ENCODE data around the gene NELFE. TPM values are rescaled to one million over a fixed set of nuclear protein-coding genes. Genes with fewer than 3 reads are reported as not detected.
"Not testable (repeated sequence)": the region's sequence is repeated elsewhere in the genome, so short reads cannot be mapped to it uniquely, and the experiment has no call there.

NELFE gene
- total RNA-seq, 1 experiment from 2014 or later: 134 TPM

DNA sequence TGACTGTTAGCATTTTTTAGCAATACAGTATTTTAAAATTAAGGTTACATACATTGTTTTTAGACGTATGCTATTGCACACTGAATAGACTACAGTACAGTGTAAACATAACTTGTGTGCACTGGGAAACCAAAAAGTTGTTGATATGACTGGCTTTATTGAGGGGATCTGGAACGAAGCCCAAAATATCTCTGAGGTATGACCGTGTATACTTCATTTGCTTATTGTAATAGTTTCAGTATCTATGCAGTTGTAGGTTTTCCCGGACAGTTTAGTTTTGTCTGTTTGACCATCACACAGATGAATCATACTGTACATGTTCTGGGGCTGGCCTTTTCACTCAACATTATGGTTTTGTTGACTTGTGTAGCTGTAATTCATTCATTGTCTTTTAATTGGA lies 50.0 kb downstream of the NELFE start:
- Histone ChIP-seq H3K27ac (peak overlapping the region; percentile 98), H3K4me3 (no peak overlapping the region), H3K9me3 (replicated peaks) (no peaks in the 10 kb centered on the region; the same call in 1 of the 2 replicates), H3K36me3 (no peaks in the 10 kb centered on the region), H3K4me1 (replicated peaks) (peaks cover 43% of the 10 kb centered on the region), H3K27me3 (replicated peaks) (no peaks in the 10 kb centered on the region)
- DNase-seq (ENCODE audit: low read depth in 1 of 2, low spot score in 2 of 2): peak in 1 of 2 experiments; percentile 69

- H3K36me3 ChIP-seq; H3K27me3 ChIP-seq (replicated peaks); DNase-seq (ENCODE audit: low read depth in 1 of 2, low spot score in 2 of 2); H3K9me3 ChIP-seq (replicated peaks); H3K4me3 ChIP-seq: not testable (repeated sequence)
- Histone ChIP-seq H3K27ac (peak overlapping the region; percentile 18), H3K4me1 (replicated peaks) (peaks cover 43% of the 10 kb centered on the region)
Measured at GRCh38 chr6:31908255-31908654, 50.5 kb downstream of the NELFE start.

- DNase-seq (ENCODE audit: low read depth in 1 of 2, low spot score in 2 of 2): no peak
- Histone ChIP-seq H3K36me3 (no peaks in the 10 kb centered on the region), H3K9me3 (replicated peaks) (no peaks in the 10 kb centered on the region; the same call in 1 of the 2 replicates), H3K27ac (no peak overlapping the region), H3K27me3 (replicated peaks) (no peaks in the 10 kb centered on the region), H3K4me1 (replicated peaks) (peaks cover 49% of the 10 kb centered on the region), H3K4me3 (no peak overlapping the region)
Measured at GRCh38 chr6:31907158-31907813, 51.5 kb downstream of the NELFE start.

GRCh38 chr6:31906727-31907126 lies 52.0 kb downstream of the NELFE start:
- not testable (repeated sequence) for H3K27me3 ChIP-seq (replicated peaks); H3K27ac ChIP-seq

DNA sequence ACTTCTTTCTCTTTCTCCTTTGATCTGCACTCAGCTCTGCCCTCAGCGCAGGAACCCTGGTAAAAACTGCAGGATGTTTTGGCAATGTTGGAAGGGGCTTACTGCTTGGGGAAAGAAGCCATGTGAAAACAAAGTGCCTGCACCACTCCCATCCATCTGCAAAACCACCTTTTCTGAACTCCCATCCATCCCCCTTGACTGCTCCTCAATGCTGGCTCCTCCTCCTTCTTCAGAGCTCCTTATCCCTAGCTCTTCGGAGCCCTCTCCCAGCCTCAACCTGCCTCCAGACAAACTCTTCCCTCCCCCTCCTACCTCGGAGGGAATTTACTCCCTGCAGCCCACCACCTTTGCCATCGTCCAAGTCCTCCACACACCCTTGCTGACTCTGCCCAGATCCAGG lies 52.6 kb downstream of the NELFE start:
- no peaks in the 10 kb centered on the region for H3K27me3 ChIP-seq (replicated peaks)
- peaks cover 45% of the 10 kb centered on the region for H3K4me1 ChIP-seq (replicated peaks)
- H3K4me3 ChIP-seq: no peak overlapping the region
- DNase-seq (ENCODE audit: low read depth in 1 of 2, low spot score in 2 of 2): no peak
- H3K36me3 ChIP-seq: peaks cover 2% of the 10 kb centered on the region; the same call in 1 of the 2 replicates
- no peak overlapping the region for H3K27ac ChIP-seq
- H3K9me3 ChIP-seq (replicated peaks): no peaks in the 10 kb centered on the region; the same call in 1 of the 2 replicates

More at GRCh38 chr6:31906727-31907126, 52.0 kb downstream of the NELFE start:
- not testable (repeated sequence) for H3K36me3 ChIP-seq; H3K9me3 ChIP-seq (replicated peaks); H3K4me3 ChIP-seq; DNase-seq (ENCODE audit: low read depth in 1 of 2, low spot score in 2 of 2)
- H3K4me1 ChIP-seq (replicated peaks): peaks cover 45% of the 10 kb centered on the region

DNA sequence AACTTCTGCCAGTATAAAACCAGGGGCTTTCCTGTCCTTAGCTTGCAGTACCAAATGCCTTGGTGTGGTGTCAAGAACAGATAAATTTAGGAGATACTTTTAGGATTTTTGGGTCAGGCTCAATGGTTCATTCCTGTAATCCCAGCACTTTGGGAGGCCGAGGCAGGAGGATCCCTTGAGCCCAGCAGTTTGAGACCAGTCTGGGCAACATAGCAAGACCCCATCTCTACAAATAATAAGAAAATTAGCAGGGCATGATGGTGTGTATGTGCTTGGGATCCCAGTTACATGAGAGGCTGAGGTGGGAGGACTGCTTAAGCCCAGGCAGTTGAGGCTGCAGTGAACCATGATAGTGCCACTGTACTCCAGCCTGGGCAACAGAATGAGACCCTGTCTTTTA lies 53.7 kb downstream of the NELFE start:
- H3K4me3 ChIP-seq: no peak overlapping the region
- peaks cover 36% of the 10 kb centered on the region for H3K4me1 ChIP-seq (replicated peaks)

GRCh38 chr6:31903957-31904356 lies 54.8 kb downstream of the NELFE start:
- DNase-seq (ENCODE audit: low read depth in 1 of 2, low spot score in 2 of 2): no peak
- Histone ChIP-seq H3K9me3 (replicated peaks) (no peaks in the 10 kb centered on the region), H3K27me3 (replicated peaks) (no peaks in the 10 kb centered on the region), H3K4me1 (replicated peaks) (peaks cover 25% of the 10 kb centered on the region), H3K4me3 (no peak overlapping the region), H3K27ac (no peak overlapping the region), H3K36me3 (peaks cover 5% of the 10 kb centered on the region; the same call in 1 of the 2 replicates)

More for the DNA sequence above, 53.7 kb downstream of the NELFE start:
- no peak overlapping the region for H3K27ac ChIP-seq
- peaks cover 5% of the 10 kb centered on the region; the same call in 1 of the 2 replicates for H3K36me3 ChIP-seq
- H3K27me3 ChIP-seq (replicated peaks): no peaks in the 10 kb centered on the region
- no peaks in the 10 kb centered on the region for H3K9me3 ChIP-seq (replicated peaks)
- DNase-seq (ENCODE audit: low read depth in 1 of 2, low spot score in 2 of 2): no peak

Other genes with a start within 250 kb of the NELFE start
- gene LY6G6D, start 243.6 kb downstream of the NELFE start, total RNA-seq (2014; rRNA removed; shearing (Covaris generic)): not detected in 2 replicates
- not detected in 2 replicates for gene LY6G6C, start 237.2 kb downstream of the NELFE start, total RNA-seq (2014; rRNA removed; shearing (Covaris generic))
- not detected in 2 replicates for gene MPIG6B, start 235.6 kb downstream of the NELFE start, total RNA-seq (2014; rRNA removed; shearing (Covaris generic))
- 80.0 and 128 TPM in 2 replicates for gene DDAH2, start 229.7 kb downstream of the NELFE start, total RNA-seq (2014; rRNA removed; shearing (Covaris generic))
- gene CLIC1, start 222.4 kb downstream of the NELFE start, total RNA-seq (2014; rRNA removed; shearing (Covaris generic)): 1,071 and 1,205 TPM in 2 replicates
- gene MSH5, start 219.0 kb downstream of the NELFE start, total RNA-seq (2014; rRNA removed; shearing (Covaris generic)): 3.9 and 16.7 TPM in 2 replicates
- gene SAPCD1, start 196.3 kb downstream of the NELFE start, total RNA-seq (2014; rRNA removed; shearing (Covaris generic)): 1.4 TPM in 1 of 2 replicates, not detected in the other
- not detected in 2 replicates for gene VWA7, start 181.6 kb downstream of the NELFE start, total RNA-seq (2014; rRNA removed; shearing (Covaris generic))
- 23.1 and 39.5 TPM in 2 replicates for gene VARS1, start 163.2 kb downstream of the NELFE start, total RNA-seq (2014; rRNA removed; shearing (Covaris generic))
- 72.6 and 89.4 TPM in 2 replicates for gene LSM2, start 152.0 kb downstream of the NELFE start, total RNA-seq (2014; rRNA removed; shearing (Covaris generic))
- gene HSPA1L, start 143.7 kb downstream of the NELFE start, total RNA-seq (2014; rRNA removed; shearing (Covaris generic)): 0.78 and 0.87 TPM in 2 replicates
- gene HSPA1A, start 143.4 kb downstream of the NELFE start, total RNA-seq (2014; rRNA removed; shearing (Covaris generic)): 211 and 214 TPM in 2 replicates
- gene HSPA1B, start 131.2 kb downstream of the NELFE start, total RNA-seq (2014; rRNA removed; shearing (Covaris generic)): 218 and 257 TPM in 2 replicates
- gene NEU1, start 96.2 kb downstream of the NELFE start, total RNA-seq (2014; rRNA removed; shearing (Covaris generic)): 38.1 and 38.6 TPM in 2 replicates
- not detected in 2 replicates for gene SLC44A4, start 80.0 kb downstream of the NELFE start, total RNA-seq (2014; rRNA removed; shearing (Covaris generic))
- gene EHMT2, start 61.3 kb downstream of the NELFE start, total RNA-seq (2014; rRNA removed; shearing (Covaris generic)): 33.8 and 40.4 TPM in 2 replicates
- 0.53 and 2.0 TPM in 2 replicates for gene ZBTB12, start 56.9 kb downstream of the NELFE start, total RNA-seq (2014; rRNA removed; shearing (Covaris generic))
- 0.47 and 0.53 TPM in 2 replicates for gene C2, start 31.3 kb downstream of the NELFE start, total RNA-seq (2014; rRNA removed; shearing (Covaris generic))
- 0.50 and 0.58 TPM in 2 replicates for gene CFB, start 12.9 kb downstream of the NELFE start, total RNA-seq (2014; rRNA removed; shearing (Covaris generic))
- gene SKIC2, start 204 bp upstream of the NELFE start, total RNA-seq (2014; rRNA removed; shearing (Covaris generic)): 34.5 and 35.5 TPM in 2 replicates
- 13.1 and 17.4 TPM in 2 replicates for gene DXO, start 13.2 kb upstream of the NELFE start, total RNA-seq (2014; rRNA removed; shearing (Covaris generic))
- gene C4A, start 23.1 kb upstream of the NELFE start, total RNA-seq (2014; rRNA removed; shearing (Covaris generic)): 0.47 and 1.4 TPM in 2 replicates
- gene C4B, start 55.8 kb upstream of the NELFE start, total RNA-seq (2014; rRNA removed; shearing (Covaris generic)): 0.28 and 1.5 TPM in 2 replicates
- gene CYP21A2, start 79.4 kb upstream of the NELFE start, total RNA-seq (2014; rRNA removed; shearing (Covaris generic)): not detected in 2 replicates
- 0.66 TPM in 1 of 2 replicates, not detected in the other for gene TNXB, start 150.4 kb upstream of the NELFE start, total RNA-seq (2014; rRNA removed; shearing (Covaris generic))
- 22.8 and 44.0 TPM in 2 replicates for gene ATF6B, start 169.3 kb upstream of the NELFE start, total RNA-seq (2014; rRNA removed; shearing (Covaris generic))
- gene FKBPL, start 171.3 kb upstream of the NELFE start, total RNA-seq (2014; rRNA removed; shearing (Covaris generic)): 5.7 and 10.5 TPM in 2 replicates
- not detected in 2 replicates for gene PRRT1, start 193.0 kb upstream of the NELFE start, total RNA-seq (2014; rRNA removed; shearing (Covaris generic))
- 10.3 and 38.2 TPM in 2 replicates for gene PPT2, start 195.2 kb upstream of the NELFE start, total RNA-seq (2014; rRNA removed; shearing (Covaris generic))
- gene EGFL8, start 205.6 kb upstream of the NELFE start, total RNA-seq (2014; rRNA removed; shearing (Covaris generic)): 0.19 and 3.1 TPM in 2 replicates
- gene AGPAT1, start 217.1 kb upstream of the NELFE start, total RNA-seq (2014; rRNA removed; shearing (Covaris generic)): 40.9 and 65.4 TPM in 2 replicates
- 63.6 and 67.6 TPM in 2 replicates for gene RNF5, start 219.4 kb upstream of the NELFE start, total RNA-seq (2014; rRNA removed; shearing (Covaris generic))
- 0.76 TPM in 1 of 2 replicates, not detected in the other for gene AGER, start 225.3 kb upstream of the NELFE start, total RNA-seq (2014; rRNA removed; shearing (Covaris generic))
- 11.8 and 13.2 TPM in 2 replicates for gene PBX2, start 231.2 kb upstream of the NELFE start, total RNA-seq (2014; rRNA removed; shearing (Covaris generic))
- 15.3 and 16.2 TPM in 2 replicates for gene GPSM3, start 233.7 kb upstream of the NELFE start, total RNA-seq (2014; rRNA removed; shearing (Covaris generic))

Measured in SJSA1 (cell line).